ENCODE measurements around the gene C1QTNF9B.

C1QTNF9B gene

GRCh38 chr13:23855360-23855759 lies 41.9 kb downstream of the C1QTNF9B start:
- H3K4me3 ChIP-seq (ENCODE audit: insufficient read length, low read depth): no peak overlapping the region
- DNase-seq (ENCODE audit: low read depth, low spot score): no peak
- peaks cover 5% of the 10 kb centered on the region for H3K36me3 ChIP-seq (ENCODE audit: insufficient read depth, insufficient read length, low read length)
- no peaks in the 10 kb centered on the region for H3K4me1 ChIP-seq (ENCODE audit: insufficient read depth, insufficient read length)
- no peaks in the 10 kb centered on the region for H3K27me3 ChIP-seq (ENCODE audit: insufficient read depth, insufficient read length)
- no peak for TF ChIP-seq ZNF274 (IDR thresholded peaks at IDR 0.05; ENCODE audit: low read depth, low read length)
- no peak for TF ChIP-seq YY1 (IDR thresholded peaks at IDR 0.05; ENCODE audit: insufficient read depth, insufficient read length)
- no peak for TF ChIP-seq SUZ12 (IDR thresholded peaks at IDR 0.05; ENCODE audit: extremely low read depth, insufficient read depth, insufficient read length)
- H3K9ac ChIP-seq (ENCODE audit: insufficient read length, low read depth): no peak overlapping the region
- H3K9me3 ChIP-seq (ENCODE audit: insufficient read depth, low read length): no peaks in the 10 kb centered on the region

- H3K36me3 ChIP-seq (ENCODE audit: insufficient read depth, insufficient read length, low read length): peaks cover 3% of the 10 kb centered on the region
- H3K4me3 ChIP-seq (ENCODE audit: insufficient read length, low read depth): no peak overlapping the region
- no peaks in the 10 kb centered on the region for H3K9me3 ChIP-seq (ENCODE audit: insufficient read depth, low read length)
- TF ChIP-seq ZNF274 (IDR thresholded peaks at IDR 0.05; ENCODE audit: low read depth, low read length) (no peak), SUZ12 (IDR thresholded peaks at IDR 0.05; ENCODE audit: extremely low read depth, insufficient read depth, insufficient read length) (no peak), YY1 (IDR thresholded peaks at IDR 0.05; ENCODE audit: insufficient read depth, insufficient read length) (no peak)
- DNase-seq (ENCODE audit: low read depth, low spot score): no peak
- no peaks in the 10 kb centered on the region for H3K4me1 ChIP-seq (ENCODE audit: insufficient read depth, insufficient read length)
- no peaks in the 10 kb centered on the region for H3K27me3 ChIP-seq (ENCODE audit: insufficient read depth, insufficient read length)
- no peak overlapping the region for H3K9ac ChIP-seq (ENCODE audit: insufficient read length, low read depth)
Observed at GRCh38 chr13:23852351-23852750, 45.0 kb downstream of the C1QTNF9B start.

GRCh38 chr13:23851106-23851505 lies 46.2 kb downstream of the C1QTNF9B start:
- Histone ChIP-seq H3K9ac (ENCODE audit: insufficient read length, low read depth) (no peak overlapping the region), H3K4me3 (ENCODE audit: insufficient read length, low read depth) (no peak overlapping the region), H3K4me1 (ENCODE audit: insufficient read depth, insufficient read length) (no peaks in the 10 kb centered on the region), H3K27me3 (ENCODE audit: insufficient read depth, insufficient read length) (no peaks in the 10 kb centered on the region), H3K36me3 (ENCODE audit: insufficient read depth, insufficient read length, low read length) (peaks cover 3% of the 10 kb centered on the region), H3K9me3 (ENCODE audit: insufficient read depth, low read length) (no peaks in the 10 kb centered on the region)
- TF ChIP-seq YY1 (IDR thresholded peaks at IDR 0.05; ENCODE audit: insufficient read depth, insufficient read length) (no peak), SUZ12 (IDR thresholded peaks at IDR 0.05; ENCODE audit: extremely low read depth, insufficient read depth, insufficient read length) (no peak), ZNF274 (IDR thresholded peaks at IDR 0.05; ENCODE audit: low read depth, low read length) (no peak)
- DNase-seq (ENCODE audit: low read depth, low spot score): no peak

GRCh38 chr13:23850134-23850533 lies 47.2 kb downstream of the C1QTNF9B start:
- H3K27me3 ChIP-seq (ENCODE audit: insufficient read depth, insufficient read length): no peaks in the 10 kb centered on the region
- no peaks in the 10 kb centered on the region for H3K9me3 ChIP-seq (ENCODE audit: insufficient read depth, low read length)
- no peak overlapping the region for H3K4me3 ChIP-seq (ENCODE audit: insufficient read length, low read depth)
- no peak for DNase-seq (ENCODE audit: low read depth, low spot score)
- no peak for TF ChIP-seq YY1 (IDR thresholded peaks at IDR 0.05; ENCODE audit: insufficient read depth, insufficient read length)
- H3K4me1 ChIP-seq (ENCODE audit: insufficient read depth, insufficient read length): no peaks in the 10 kb centered on the region
- peaks cover 3% of the 10 kb centered on the region for H3K36me3 ChIP-seq (ENCODE audit: insufficient read depth, insufficient read length, low read length)
- H3K9ac ChIP-seq (ENCODE audit: insufficient read length, low read depth): no peak overlapping the region

- Histone ChIP-seq H3K4me3 (ENCODE audit: insufficient read length, low read depth) (no peak overlapping the region), H3K27me3 (ENCODE audit: insufficient read depth, insufficient read length) (no peaks in the 10 kb centered on the region), H3K9me3 (ENCODE audit: insufficient read depth, low read length) (no peaks in the 10 kb centered on the region), H3K9ac (ENCODE audit: insufficient read length, low read depth) (no peak overlapping the region), H3K4me1 (ENCODE audit: insufficient read depth, insufficient read length) (no peaks in the 10 kb centered on the region), H3K36me3 (ENCODE audit: insufficient read depth, insufficient read length, low read length) (peaks cover 3% of the 10 kb centered on the region)
- DNase-seq (ENCODE audit: low read depth, low spot score): no peak
- TF ChIP-seq SUZ12 (IDR thresholded peaks at IDR 0.05; ENCODE audit: extremely low read depth, insufficient read depth, insufficient read length) (no peak), YY1 (IDR thresholded peaks at IDR 0.05; ENCODE audit: insufficient read depth, insufficient read length) (no peak), ZNF274 (IDR thresholded peaks at IDR 0.05; ENCODE audit: low read depth, low read length) (no peak)
Observed at GRCh38 chr13:23849670-23850069, 47.6 kb downstream of the C1QTNF9B start.

GRCh38 chr13:23848646-23849141 lies 48.6 kb downstream of the C1QTNF9B start:
- Histone ChIP-seq H3K27me3 (ENCODE audit: insufficient read depth, insufficient read length) (no peaks in the 10 kb centered on the region), H3K9ac (ENCODE audit: insufficient read length, low read depth) (no peak overlapping the region), H3K4me1 (ENCODE audit: insufficient read depth, insufficient read length) (peaks cover under 1% of the 10 kb centered on the region), H3K36me3 (ENCODE audit: insufficient read depth, insufficient read length, low read length) (peaks cover 3% of the 10 kb centered on the region), H3K9me3 (ENCODE audit: insufficient read depth, low read length) (no peaks in the 10 kb centered on the region), H3K4me3 (ENCODE audit: insufficient read length, low read depth) (no peak overlapping the region)
- DNase-seq (ENCODE audit: low read depth, low spot score): no peak
- TF ChIP-seq YY1 (IDR thresholded peaks at IDR 0.05; ENCODE audit: insufficient read depth, insufficient read length) (no peak), ZNF274 (IDR thresholded peaks at IDR 0.05; ENCODE audit: low read depth, low read length) (no peak), SUZ12 (IDR thresholded peaks at IDR 0.05; ENCODE audit: extremely low read depth, insufficient read depth, insufficient read length) (no peak)

- Histone ChIP-seq H3K27me3 (ENCODE audit: insufficient read depth, insufficient read length) (no peaks in the 10 kb centered on the region), H3K9ac (ENCODE audit: insufficient read length, low read depth) (no peak overlapping the region), H3K4me1 (ENCODE audit: insufficient read depth, insufficient read length) (peaks cover 3% of the 10 kb centered on the region), H3K9me3 (ENCODE audit: insufficient read depth, low read length) (no peaks in the 10 kb centered on the region), H3K4me3 (ENCODE audit: insufficient read length, low read depth) (no peak overlapping the region), H3K36me3 (ENCODE audit: insufficient read depth, insufficient read length, low read length) (peaks cover 3% of the 10 kb centered on the region)
- DNase-seq (ENCODE audit: low read depth, low spot score): no peak
- no peak for TF ChIP-seq SUZ12 (IDR thresholded peaks at IDR 0.05; ENCODE audit: extremely low read depth, insufficient read depth, insufficient read length)
- no peak for TF ChIP-seq ZNF274 (IDR thresholded peaks at IDR 0.05; ENCODE audit: low read depth, low read length)
- TF ChIP-seq YY1 (IDR thresholded peaks at IDR 0.05; ENCODE audit: insufficient read depth, insufficient read length): no peak
Observed at GRCh38 chr13:23848019-23848418, 49.3 kb downstream of the C1QTNF9B start.
